Stimulated activated CD8-positive, alpha-beta memory T cell treated with anti-CD3 and anti-CD28 coated beads, Interleukin-15, amount 100 ng/mL, for 24 hours (primary cell): ENCODE results near the gene PXDN.

Source experiments
- DNase-seq: peaks from one replicate; pipeline ENCODE4 v3.0.0-alpha.2; 2020; ENCODE audit warnings: low read depth

PXDN gene

GRCh38 chr2:1661891-1662605 is 82.3 kb downstream of the PXDN start:
- DNase-seq, result no peak

- no peak for DNase-seq
These were observed 83.4 kb downstream of the PXDN start for GRCh38 chr2:1660656-1661640.

GRCh38 chr2:1659951-1660565 is 84.3 kb downstream of the PXDN start:
- no peak for DNase-seq

GRCh38 chr2:1658394-1659151 is 85.7 kb downstream of the PXDN start:
- DNase-seq, result no peak

GRCh38 chr2:1656961-1657841 is 87.1 kb downstream of the PXDN start:
- DNase-seq, result no peak

DNA sequence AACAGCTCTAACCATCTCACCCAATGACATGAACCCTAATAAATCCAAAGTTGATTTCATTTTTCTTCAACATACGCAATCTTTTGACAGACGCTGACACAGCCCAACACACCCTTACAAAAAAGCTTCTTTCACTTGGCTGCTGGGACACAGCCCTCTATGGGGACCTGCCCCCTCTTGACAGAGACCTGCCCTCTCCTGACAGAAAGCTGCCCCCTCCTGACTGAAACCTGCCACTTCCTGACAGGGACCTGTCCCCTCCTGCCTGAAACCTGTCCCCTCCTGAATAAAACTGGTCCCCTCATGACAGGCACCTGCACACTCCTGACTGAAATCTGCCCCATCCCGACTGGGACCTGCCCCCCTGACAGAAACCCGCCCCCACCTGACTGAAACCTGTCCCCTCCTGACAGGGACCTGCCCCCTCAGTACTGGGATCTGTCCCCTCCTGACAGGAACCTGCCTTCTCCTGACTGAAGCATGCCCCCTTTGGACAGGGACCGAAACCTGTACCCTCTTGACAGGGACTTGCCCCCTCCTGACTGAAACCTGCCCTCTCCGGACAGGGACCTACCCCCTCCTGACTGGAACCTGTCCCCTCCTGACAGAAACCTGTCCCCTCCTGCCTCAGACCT is 87.9 kb downstream of the PXDN start:
- DNase-seq, result no peak

- no peak for DNase-seq
These were observed 88.9 kb downstream of the PXDN start for GRCh38 chr2:1655461-1655860.

DNA sequence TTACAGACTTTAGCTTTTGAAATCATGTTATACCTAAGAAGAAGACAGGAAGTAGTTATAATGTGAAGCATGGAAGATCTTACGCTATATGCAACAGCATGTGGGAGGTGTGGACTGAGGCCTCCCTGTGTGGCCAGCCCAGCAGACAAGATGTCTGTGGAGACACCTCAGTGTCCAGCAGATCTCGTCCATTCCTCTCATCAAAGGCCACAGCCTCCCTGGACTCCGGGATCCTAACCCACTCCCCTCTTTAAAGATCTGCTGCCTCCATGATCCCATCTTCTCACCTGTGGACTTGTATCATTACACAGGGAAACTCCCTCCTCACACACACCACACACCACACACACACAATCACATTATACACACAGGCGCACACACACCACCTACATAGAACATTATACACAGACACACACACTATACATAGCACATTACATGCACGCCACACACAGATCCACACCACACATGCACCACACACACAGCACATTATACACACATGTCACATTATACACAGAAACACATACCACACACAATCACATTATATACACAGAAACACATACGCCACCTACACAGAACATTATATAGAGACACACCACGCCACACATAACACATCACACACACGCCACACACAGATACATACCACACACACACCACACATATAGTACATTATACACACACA is 89.5 kb downstream of the PXDN start:
- DNase-seq, result no peak

DNA sequence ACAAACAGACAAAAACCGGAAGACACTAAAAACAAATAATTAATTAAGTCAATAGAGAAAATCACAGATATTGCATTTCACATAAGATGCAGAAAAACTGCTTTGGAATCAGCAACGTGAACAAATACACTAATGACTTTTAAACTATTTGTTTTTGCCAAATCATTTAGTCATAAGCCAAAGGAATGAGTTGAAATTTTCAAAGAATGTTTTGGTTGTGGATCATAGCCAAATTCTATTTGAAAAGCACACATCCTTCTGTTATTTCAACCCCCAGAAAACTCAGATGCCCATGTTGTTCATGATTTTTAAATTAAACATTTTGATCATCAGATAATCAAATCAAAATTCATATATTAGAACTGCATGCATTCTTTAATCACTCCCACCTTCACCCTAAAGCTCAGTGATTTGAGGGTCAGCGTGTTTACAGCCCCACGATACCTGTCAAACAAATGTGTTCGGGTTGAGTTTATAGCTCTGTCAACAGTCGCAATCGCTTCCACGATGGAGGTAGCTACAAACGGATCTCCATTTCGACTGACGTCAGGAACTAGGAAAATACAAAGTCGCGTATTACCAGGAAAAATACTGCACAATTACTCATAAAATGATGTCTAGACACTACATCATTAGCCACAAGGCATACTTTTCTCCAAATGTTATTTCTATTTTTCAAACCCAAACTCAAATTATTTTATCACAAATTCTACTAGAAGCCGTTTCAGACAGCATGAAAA is 90.2 kb downstream of the PXDN start:
- no peak for DNase-seq

- DNase-seq, result no peak
These were observed 92.1 kb downstream of the PXDN start for GRCh38 chr2:1652034-1652790.

GRCh38 chr2:1651121-1652033 is 92.9 kb downstream of the PXDN start:
- DNase-seq, result no peak

DNA sequence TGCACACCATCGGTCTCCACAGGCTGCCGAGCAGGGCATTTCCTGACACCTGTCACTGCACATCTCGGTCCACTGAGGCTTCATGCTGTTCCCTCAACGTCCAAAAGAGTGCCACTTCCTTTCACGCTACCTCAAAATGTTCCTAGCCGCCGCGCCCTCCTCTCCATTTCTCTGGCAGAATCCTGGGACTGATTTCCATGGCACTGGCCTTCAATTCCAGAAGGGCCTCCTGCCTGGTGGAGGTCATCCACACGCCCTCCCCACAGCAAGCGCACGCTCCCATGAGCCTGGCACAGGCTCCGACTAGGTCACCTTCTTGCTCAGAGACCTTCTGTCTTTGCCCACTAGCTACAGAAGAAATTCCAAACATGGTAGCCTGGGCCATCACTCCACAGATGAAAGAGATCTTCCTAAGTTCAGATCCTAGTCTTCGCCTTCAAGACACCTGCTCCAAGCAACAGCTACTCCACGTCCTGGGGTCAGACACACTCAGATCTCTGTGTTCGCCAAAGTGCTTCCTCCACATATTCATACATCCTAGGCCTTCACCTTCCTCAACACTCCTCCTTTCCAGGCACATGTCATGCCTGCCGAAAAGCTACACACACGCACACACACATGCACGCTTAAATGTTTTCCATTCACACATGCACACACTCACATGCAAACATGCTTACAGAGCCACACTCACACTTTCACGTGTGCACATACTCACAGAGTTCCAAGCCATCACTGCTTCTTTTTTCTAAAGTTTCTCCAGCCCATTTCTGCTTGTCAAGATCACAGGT is 94.0 kb downstream of the PXDN start:
- DNase-seq, result no peak

- DNase-seq, result no peak
These were observed 94.9 kb downstream of the PXDN start for GRCh38 chr2:1649103-1650084.

GRCh38 chr2:1648241-1649102 is 95.8 kb downstream of the PXDN start:
- DNase-seq, result no peak
